ENCODE data around the gene CLIC4.

The CLIC4 gene

DNA sequence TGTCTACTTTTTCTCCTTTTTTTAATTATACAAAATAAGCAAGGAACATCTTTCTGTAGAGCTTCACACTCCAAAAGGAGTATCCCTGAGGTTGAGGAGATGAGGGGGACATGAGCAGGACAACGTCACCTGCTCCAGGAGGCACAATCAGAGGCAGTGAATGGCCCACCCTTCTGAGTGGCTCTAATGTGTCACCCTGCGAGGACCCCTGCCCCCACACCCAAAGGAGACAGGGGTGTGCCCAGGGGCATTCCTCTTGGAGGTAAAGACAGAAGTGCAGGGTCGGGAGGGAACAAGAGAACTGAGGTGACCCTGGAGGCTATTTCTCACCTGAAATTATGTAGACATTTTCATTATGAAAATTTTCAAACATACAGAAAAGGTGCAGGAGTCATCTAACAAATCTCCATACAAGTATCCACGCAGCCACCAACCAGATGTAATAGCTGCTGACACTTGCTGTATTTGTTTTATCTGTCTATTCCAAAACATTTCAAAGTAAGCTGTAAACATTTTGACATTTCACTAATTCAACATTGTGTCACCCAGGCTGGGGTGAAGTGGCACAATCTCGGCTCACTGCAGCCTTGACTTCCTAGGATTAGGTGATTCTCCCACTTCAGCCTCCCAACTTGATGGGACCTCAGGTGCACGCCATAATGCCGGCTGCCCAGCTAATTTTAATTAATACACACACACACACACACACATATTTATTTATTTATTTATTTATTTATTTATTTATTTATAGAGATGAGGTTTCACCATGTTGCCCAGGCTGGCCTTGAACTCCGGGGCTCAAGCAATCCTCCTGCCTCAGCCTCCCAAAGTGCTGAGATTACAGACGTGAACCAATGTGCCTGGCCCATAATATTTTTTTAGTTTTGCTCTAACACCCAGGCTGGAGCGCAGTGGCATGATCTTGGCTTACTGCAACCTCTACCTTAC is 114.1 kb downstream of the CLIC4 start:
- ChIA-PET POLR2A (no interaction called here), CTCF (interaction anchor here (0.8 to 5.5 kb wide), 4 partner anchors 10 to 242 kb away, joined by 3 to 32 read pairs (median 9); no protein-coding TSS in a partner anchor)
- no peak for DNase-seq (ENCODE audit: low read depth, low spot score)
- TF ChIP-seq, protein P1, sequence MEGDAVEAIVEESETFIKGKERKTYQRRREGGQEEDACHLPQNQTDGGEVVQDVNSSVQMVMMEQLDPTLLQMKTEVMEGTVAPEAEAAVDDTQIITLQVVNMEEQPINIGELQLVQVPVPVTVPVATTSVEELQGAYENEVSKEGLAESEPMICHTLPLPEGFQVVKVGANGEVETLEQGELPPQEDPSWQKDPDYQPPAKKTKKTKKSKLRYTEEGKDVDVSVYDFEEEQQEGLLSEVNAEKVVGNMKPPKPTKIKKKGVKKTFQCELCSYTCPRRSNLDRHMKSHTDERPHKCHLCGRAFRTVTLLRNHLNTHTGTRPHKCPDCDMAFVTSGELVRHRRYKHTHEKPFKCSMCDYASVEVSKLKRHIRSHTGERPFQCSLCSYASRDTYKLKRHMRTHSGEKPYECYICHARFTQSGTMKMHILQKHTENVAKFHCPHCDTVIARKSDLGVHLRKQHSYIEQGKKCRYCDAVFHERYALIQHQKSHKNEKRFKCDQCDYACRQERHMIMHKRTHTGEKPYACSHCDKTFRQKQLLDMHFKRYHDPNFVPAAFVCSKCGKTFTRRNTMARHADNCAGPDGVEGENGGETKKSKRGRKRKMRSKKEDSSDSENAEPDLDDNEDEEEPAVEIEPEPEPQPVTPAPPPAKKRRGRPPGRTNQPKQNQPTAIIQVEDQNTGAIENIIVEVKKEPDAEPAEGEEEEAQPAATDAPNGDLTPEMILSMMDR (IDR thresholded peaks at IDR 0.05; ENCODE audit: insufficient read depth, low read length, missing control alignments) = no peak
- no peak overlapping the region for H3K4me3 ChIP-seq (ENCODE audit: low read depth, low read length)

DNA sequence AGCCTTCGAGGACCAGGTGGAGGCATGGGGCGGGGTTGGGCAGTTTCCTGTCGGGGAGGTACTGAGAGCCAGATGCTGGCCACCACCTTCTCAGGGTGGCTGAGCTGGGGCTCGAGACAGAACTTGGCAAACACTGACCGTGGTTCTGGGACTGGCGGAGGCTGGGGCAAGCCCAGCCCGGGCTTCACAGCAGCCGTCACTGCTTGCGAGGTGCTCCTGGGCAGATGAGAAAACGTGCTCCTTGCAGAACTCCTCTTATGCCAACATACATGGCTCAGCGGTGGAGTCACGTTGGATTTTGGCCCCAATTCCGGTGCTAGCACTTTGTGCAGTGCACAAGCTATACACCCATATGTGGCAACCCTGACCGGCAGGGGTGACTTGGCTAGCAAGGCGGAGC is 115.6 kb downstream of the CLIC4 start:
- no peak overlapping the region for H3K4me3 ChIP-seq (ENCODE audit: low read depth, low read length)
- TF ChIP-seq, protein P1 (IDR thresholded peaks at IDR 0.05; ENCODE audit: insufficient read depth, low read length, missing control alignments) = no peak
- ChIA-PET POLR2A (interaction anchor here (1.0 kb wide), 1 partner anchor 387 kb away, joined by 3 read pairs; the partner anchor contains the start of gene RSRP1), CTCF (interaction anchor here (0.9 to 5.7 kb wide), 5 partner anchors 11 to 343 kb away, joined by 3 to 32 read pairs (median 13); no protein-coding TSS in a partner anchor)
- no peak for DNase-seq (ENCODE audit: low read depth, low spot score)

DNA sequence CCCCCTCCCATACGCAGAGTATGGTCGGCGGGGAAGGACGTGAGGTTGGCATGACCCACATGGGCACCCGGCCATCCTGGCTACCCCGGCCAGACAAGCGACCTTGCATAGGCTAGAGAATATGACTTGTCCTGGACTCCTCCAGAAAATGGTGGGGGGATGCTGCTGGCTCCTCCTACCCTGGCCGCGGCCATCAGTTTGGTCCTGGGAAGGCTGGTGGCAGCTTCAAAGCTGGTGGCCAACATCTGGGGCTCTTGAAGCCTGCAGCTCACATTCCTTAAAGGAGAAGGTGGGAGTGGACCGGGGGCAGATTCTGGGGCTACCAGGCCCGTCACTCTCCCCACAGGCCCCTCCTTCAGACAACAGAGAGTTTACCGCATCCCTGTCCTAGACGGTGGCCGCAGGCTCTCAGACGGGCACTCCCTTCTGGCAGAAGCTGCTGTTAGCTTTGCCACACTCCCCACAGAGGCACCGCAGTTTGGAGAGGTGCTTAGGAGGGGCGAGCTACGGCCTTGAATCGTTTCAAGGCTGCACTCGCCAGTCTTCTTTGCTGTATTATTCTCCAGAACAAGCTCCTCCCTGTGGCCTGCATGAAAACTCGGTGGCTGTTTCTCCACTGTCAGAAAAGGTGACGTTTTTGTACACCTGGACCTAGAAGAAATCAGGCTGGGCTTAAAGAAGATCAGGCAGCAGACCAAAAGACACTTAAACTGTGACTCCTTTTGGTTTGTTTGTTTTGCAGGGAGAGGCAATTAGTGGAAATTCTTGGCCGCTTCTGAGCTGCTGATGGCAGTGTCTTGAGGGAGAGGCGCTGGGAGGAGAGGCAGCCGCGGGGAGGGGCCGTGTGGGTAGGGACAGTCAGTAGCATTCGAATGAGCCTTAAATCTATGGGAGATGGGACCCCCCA is 116.8 kb downstream of the CLIC4 start:
- POLR2A ChIA-PET = interaction anchor here (0.9 to 1.0 kb wide), 3 partner anchors 12 to 385 kb away, joined by 3 read pairs; partner anchors contain the start of gene RSRP1
- CTCF ChIA-PET = interaction anchor here (1.0 to 5.7 kb wide), 7 partner anchors 7 to 343 kb away, joined by 3 to 32 read pairs (median 6); no protein-coding TSS in a partner anchor
- no peak for DNase-seq (ENCODE audit: low read depth, low spot score)
- H3K4me3 ChIP-seq (ENCODE audit: low read depth, low read length) = no peak overlapping the region
- TF ChIP-seq, protein P1 (IDR thresholded peaks at IDR 0.05; ENCODE audit: insufficient read depth, low read length, missing control alignments) = peak; percentile 5

DNA sequence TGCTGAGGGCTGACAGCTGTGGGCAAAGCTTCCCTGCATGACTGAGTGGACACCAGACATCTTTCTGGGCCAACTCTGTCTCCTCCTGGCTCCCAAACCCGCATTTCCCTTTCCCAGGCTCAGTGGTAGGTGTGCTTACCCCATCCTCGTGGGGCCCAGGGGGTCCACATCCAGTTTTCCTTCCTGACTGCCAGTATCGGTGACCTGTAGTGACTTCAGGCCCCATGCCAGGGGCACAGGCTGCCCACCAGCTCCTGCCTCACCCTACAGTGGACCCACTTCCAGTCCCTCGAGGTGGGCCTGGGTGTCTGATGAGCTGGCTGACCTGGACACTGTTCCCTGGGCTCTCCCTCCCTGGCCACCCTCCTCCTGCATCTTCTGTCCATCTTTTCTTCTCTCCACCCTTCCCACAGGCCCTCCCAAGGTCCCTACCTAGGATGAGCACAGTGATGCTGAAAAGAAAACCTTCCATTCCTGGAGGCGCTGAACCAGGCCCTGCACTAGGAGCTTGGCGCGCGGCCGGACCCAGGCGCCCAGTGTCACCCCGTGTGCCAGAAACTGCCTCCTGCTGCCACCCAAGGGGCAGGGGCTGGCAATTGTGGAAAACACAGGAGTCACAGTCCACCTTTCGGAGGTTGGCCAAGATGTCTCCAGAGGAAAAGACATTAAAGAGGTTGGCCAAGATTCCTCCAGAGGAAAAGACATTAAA is 117.7 kb downstream of the CLIC4 start:
- TF ChIP-seq, protein P1 (IDR thresholded peaks at IDR 0.05; ENCODE audit: insufficient read depth, low read length, missing control alignments) = no peak
- ChIA-PET CTCF (interaction anchor here (1.2 to 5.7 kb wide), 6 partner anchors 8 to 342 kb away, joined by 3 to 32 read pairs (median 10); no protein-coding TSS in a partner anchor), POLR2A (interaction anchor here (0.9 kb wide), 1 partner anchor 49 kb away, joined by 3 read pairs; no protein-coding TSS in a partner anchor)
- no peak for DNase-seq (ENCODE audit: low read depth, low spot score)
- no peak overlapping the region for H3K4me3 ChIP-seq (ENCODE audit: low read depth, low read length)

DNA sequence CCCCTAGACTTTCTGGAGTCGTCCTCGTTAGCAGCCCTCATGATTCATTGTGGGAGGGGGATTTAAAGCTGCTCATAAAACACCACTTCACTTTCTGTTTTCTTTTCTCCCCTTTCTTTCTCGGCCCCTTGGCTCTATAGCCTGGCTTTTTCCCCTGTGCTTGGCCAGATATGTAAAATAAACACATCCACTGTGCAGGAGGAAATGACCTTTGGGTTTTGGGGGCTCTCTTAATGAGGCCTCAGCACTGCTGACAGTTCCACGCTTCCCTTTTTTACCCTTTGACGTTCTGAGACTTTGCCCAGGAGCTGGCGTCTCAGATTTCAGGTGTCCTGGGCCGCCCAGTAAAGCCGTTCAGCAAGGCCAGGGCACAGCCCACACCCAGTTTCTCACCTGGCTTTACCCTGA is 119.1 kb downstream of the CLIC4 start:
- DNase-seq (ENCODE audit: low read depth, low spot score) = no peak
- CTCF ChIA-PET = interaction anchor here (1.1 to 5.7 kb wide), 4 partner anchors 15 to 342 kb away, joined by 3 to 32 read pairs (median 15); no protein-coding TSS in a partner anchor
- POLR2A ChIA-PET = no interaction called here
- TF ChIP-seq, protein P1 (IDR thresholded peaks at IDR 0.05; ENCODE audit: insufficient read depth, low read length, missing control alignments) = no peak
- no peak overlapping the region for H3K4me3 ChIP-seq (ENCODE audit: low read depth, low read length)
